PFSK-1 (cell line): ENCODE results near the gene PXN.

ENCODE experiments used
- SIN3A ChIP-seq: IDR thresholded peaks from 2 replicates; pipeline ENCODE4 v1.6.1; 2012; ENCODE audit warnings: mild to moderate bottlenecking, low read length, moderate library complexity, borderline replicate concordance; ENCODE audit not compliant: insufficient read depth
- TAF1 ChIP-seq: IDR thresholded peaks from 2 replicates; pipeline ENCODE4 v1.6.1; 2012; ENCODE audit warnings: low read length, control low read depth, borderline replicate concordance; ENCODE audit not compliant: insufficient read depth

DNA sequence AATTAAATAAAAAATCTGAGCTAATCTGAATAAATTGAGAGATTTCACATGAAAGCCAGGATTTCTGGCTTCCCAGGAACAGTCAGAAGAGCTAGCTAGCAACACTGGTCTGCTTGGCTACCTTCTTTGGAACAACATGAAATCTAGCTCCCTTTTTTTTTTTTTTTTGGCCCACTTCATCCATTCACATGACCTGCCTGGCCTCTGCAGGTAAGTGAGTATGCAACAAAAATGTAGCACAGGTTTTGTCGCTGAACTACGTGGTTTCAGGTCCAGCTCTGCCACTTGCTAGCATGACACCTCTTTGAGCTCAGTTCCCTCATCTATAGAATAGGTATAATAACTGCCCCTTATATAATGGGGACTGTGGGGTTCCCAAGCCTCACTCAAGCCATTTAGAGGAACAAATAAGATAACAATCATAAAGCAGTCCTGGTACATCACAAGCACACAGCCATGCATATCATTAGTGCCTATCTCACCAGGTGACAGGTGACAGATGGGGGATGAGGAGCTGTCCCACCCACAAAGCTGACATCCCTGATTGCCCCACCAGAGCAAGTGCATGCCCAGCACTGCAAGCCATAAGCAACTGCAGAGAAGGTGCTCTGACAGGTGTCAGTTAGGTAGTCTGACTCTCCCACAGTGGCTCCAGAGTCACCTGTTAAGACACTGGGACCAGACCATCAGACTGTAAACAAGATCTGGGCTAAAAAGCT is 25.6 kb downstream of the PXN start:
- TF ChIP-seq SIN3A (no peak), TAF1 (no peak)
